Measurements from ENCODE around the gene MFN2. TPM values are rescaled to one million over a fixed set of nuclear protein-coding genes. Genes with fewer than 3 reads are reported as not detected.
A peak's percentile ranks its signal among the peaks of the same experiment; 100 is the strongest.
"Not testable (repeated sequence)": the region's sequence is repeated elsewhere in the genome, so short reads cannot be mapped to it uniquely, and the experiment has no call there.

The MFN2 gene
- polyA plus RNA-seq, 3 donors from 2014 or later = 34.9 to 55.9 (median 37.7) TPM

DNA sequence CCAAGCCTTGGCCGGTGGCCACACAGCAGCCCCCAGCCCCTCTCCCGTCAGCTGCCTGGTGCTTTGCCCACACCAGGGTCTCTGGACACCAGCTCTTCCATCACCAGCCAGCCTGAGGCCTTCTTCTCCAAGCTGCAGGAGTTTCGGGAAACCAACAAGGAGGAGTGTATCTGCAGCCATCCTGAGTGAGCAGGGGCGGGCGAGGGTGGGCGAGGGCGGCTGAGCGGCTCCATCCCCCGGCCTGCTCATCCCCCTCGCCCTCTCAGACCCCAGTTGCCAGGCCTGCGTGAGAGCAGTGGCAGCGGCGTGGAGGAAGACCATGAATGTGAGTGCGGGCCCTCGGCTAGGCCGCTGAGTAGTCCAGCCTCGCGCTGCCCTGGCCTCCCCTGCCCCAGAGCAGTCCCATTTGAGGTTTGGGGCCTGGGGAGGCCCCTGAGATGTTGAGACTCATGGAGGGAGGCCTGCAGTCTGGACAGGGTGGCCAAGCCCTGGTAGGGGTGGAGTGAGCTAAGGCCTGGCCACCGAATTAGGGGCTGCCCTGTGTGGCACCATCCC, 48.8 kb downstream of the MFN2 start:
- Mint-ChIP-seq H3K4me1 (no peaks in the 10 kb centered on the region), H3K27me3 (ENCODE audit: low read depth in 3 of 3) (peaks cover 0 to 2% (median 0%) of the 10 kb centered on the region in 3 donors), H3K36me3 (peaks cover 15 to 31% (median 17%) of the 10 kb centered on the region in 3 donors), H3K27ac (no peak overlapping the region), H3K9me3 (no peaks in the 10 kb centered on the region), H3K4me3 (no peak overlapping the region)
- no peak for DNase-seq

DNA sequence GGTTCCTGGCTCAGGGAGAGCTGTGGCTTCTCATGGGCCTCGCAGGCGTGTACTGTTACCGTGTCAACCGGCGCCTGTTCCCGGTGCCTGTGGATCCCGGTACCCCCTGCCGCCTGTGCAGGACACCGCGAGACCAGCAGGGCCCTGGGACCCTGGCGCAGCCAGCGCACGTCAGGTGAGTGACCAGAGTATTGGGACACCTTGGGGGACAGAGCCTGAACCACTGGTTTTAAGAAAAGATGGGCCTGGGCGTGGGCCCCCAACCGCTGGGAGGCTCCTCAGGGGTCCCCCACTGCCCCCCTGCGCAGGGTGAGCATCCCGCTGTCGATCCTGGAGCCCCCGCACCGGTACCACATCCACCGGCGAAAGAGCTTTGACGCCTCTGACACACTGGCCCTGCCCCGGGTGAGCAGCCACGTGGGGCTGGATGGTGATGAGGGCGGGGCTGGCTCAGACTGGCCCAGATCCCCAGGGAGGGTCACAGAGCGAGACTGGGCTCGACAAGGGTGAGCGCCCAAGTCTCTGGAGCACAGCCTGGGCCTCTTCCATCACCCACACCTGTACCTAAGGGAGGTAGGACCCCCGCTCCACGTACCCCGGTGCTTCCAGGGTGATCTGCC, 49.6 kb downstream of the MFN2 start:
- H3K9me3 Mint-ChIP-seq = no peaks in the 10 kb centered on the region
- H3K4me1 Mint-ChIP-seq = no peaks in the 10 kb centered on the region
- peaks cover 15 to 24% (median 15%) of the 10 kb centered on the region in 3 donors for H3K36me3 Mint-ChIP-seq
- H3K4me3 Mint-ChIP-seq = no peak overlapping the region
- DNase-seq = no peak
- no peak overlapping the region for H3K27ac Mint-ChIP-seq
- peaks cover 0 to 2% (median 0%) of the 10 kb centered on the region in 3 donors for H3K27me3 Mint-ChIP-seq (ENCODE audit: low read depth in 3 of 3)

DNA sequence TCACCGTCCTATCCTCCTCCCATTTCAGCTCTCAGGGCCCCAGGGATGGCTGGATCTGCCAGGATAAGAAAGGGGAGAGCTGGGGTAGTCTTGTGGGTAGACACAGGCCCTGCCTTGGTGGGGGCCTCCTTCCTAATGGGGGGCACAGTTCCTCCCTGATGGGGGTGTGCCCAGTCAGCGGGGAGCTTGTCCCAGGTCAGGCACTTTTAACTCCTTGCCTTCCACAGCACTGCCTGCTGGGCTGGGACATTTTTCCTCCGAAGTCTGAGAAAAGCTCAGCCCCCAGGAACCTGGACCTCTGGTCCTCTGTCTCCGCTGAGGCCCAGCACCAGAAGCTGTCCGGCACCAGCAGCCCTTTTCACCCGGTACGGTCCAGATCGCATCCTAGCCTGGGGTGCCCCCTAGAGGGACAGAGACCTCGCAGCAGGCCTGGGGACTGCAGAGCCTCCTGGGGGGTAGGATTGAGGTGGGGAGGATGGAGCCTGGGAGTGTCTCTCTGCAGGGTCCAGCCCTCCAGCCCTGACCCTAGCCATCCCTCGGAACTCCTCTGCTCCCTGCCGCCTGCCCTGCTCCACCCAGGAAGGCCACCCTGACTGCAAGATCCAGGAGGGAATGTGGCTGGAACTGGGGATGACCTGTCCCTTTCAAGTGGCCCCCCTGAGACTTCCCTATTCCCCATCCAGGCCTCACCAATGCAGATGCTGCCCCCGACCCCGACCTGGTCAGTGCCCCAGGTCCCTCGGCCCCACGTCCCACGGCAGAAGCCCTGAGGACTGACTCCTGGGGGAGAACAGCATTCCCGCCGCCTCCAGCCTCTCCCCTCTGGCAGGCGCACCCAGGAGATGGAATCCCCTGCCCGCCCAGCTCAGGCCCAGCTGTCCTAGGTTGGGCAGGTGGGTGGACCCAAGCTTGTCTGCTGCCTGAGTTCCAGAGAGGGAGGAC, 51.1 kb downstream of the MFN2 start:
- peak in 2 of 3 donors; percentile 12 to 13 for DNase-seq

DNA sequence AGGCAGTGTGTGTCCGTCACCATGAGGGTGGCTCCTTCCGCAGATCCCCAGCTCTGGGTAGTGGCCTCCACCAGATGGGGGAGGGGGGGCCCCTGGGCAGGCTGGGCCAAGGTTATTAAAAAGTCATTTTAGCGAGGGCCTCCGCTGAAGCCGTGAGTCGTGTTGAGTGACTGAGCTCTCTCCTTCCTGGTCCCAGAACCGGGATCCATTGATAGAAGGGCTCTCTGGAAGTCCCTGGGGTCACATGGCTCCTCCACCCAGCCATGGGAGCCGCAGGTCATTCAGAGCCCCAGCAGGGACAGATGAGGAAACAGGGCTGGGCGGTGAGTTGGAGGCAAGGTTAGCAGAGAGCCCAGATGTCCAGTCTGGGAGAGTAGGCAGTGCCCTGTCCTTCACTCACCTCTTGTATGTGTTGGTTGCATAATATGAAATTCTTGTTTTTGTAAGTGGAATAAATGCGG, 51.9 kb downstream of the MFN2 start:
- no peaks in the 10 kb centered on the region for H3K4me1 Mint-ChIP-seq
- peaks cover 0 to 2% (median 0%) of the 10 kb centered on the region in 3 donors for H3K27me3 Mint-ChIP-seq (ENCODE audit: low read depth in 3 of 3)
- no peaks in the 10 kb centered on the region for H3K9me3 Mint-ChIP-seq
- H3K36me3 Mint-ChIP-seq = peaks cover 6 to 17% (median 12%) of the 10 kb centered on the region in 3 donors
- no peak overlapping the region for H3K27ac Mint-ChIP-seq
- DNase-seq = no peak
- no peak overlapping the region for H3K4me3 Mint-ChIP-seq

More for the DNA sequence above, 51.1 kb downstream of the MFN2 start:
- Mint-ChIP-seq H3K4me1 (no peaks in the 10 kb centered on the region), H3K9me3 (no peaks in the 10 kb centered on the region), H3K36me3 (peaks cover 10 to 22% (median 21%) of the 10 kb centered on the region in 3 donors), H3K4me3 (no peak overlapping the region), H3K27ac (no peak overlapping the region), H3K27me3 (ENCODE audit: low read depth in 3 of 3) (peaks cover 0 to 2% (median 0%) of the 10 kb centered on the region in 3 donors)

DNA sequence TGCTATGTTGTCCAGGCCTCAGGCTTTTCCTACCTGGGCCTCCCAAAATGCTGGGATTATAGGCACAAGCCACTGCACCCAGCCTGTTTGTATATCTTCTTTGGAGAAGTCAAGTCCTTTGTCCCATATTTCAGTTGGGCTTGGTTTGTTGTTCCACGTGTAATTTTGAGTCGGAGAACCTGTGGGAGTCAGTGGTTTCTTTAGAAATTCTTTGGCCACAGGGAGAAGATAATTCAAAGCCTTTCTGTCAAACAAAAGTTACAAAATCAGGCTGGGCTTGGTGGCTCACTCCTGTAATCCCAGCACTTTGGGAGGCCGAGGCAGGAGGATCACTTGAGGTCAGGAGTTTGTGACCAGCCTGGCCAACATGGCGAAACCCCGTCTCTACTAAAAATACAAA, 53.2 kb downstream of the MFN2 start:
- H3K4me1 Mint-ChIP-seq; H3K9me3 Mint-ChIP-seq; DNase-seq; H3K27me3 Mint-ChIP-seq (ENCODE audit: low read depth in 3 of 3); H3K27ac Mint-ChIP-seq; H3K36me3 Mint-ChIP-seq; H3K4me3 Mint-ChIP-seq: not testable (repeated sequence)

DNA sequence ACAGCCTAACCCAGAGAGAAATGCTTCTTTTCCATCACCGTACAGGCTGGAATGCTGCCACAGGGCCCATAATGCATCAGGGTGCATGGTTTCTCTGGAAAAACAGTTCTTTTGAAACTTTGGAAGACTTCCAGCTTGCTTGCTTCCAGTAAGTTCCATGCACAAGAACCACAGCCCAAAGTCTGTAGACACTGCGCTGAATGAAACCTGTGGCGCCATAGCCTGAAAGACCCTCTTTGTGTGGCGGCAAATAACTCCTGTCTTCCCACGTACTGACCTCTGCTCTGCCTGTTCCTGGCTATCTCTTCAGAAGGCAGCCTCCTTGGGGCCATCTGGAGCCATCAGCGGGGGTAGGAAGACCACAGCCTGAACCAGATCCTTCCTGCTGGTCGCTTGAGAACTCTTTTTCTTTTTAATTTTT, 54.1 kb downstream of the MFN2 start:
- no peak overlapping the region for H3K27ac Mint-ChIP-seq
- no peak for DNase-seq
- H3K36me3 Mint-ChIP-seq = peaks cover 0 to 7% (median 3%) of the 10 kb centered on the region in 3 donors
- H3K27me3 Mint-ChIP-seq (ENCODE audit: low read depth in 3 of 3) = peaks cover 2% of the 10 kb centered on the region in 3 donors
- no peak overlapping the region for H3K4me3 Mint-ChIP-seq
- H3K9me3 Mint-ChIP-seq = no peaks in the 10 kb centered on the region
- H3K4me1 Mint-ChIP-seq = peaks cover 0 to 1% of the 10 kb centered on the region in 2 donors

DNA sequence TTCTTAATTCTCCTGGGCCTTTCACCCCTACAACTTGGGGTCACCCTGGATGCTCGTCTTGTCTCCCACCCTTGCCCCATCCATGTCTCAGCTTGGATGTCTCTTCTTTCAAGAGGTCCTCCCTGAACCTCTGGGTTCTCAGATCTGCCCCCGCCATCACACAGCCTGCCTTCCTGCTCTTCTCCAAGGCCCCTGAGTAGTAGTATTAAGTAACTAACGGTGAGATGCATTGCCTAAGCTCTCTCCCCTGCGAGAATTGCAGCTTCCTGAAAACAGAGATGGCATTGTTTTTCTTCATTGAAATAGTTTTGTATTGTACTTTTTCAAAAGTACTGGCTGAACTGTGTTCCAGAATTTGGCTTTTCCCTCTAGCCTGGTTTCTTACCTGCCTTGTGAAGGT, 55.1 kb downstream of the MFN2 start:
- Mint-ChIP-seq H3K36me3 (peaks cover 0 to 7% (median 3%) of the 10 kb centered on the region in 3 donors), H3K9me3 (no peaks in the 10 kb centered on the region), H3K27ac (peak overlapping the region in 1 of 6 donors; percentile 20), H3K4me1 (peaks cover 0 to 1% of the 10 kb centered on the region in 2 donors), H3K27me3 (ENCODE audit: low read depth in 3 of 3) (peaks cover 2% of the 10 kb centered on the region in 3 donors), H3K4me3 (no peak overlapping the region)
- no peak for DNase-seq

DNA sequence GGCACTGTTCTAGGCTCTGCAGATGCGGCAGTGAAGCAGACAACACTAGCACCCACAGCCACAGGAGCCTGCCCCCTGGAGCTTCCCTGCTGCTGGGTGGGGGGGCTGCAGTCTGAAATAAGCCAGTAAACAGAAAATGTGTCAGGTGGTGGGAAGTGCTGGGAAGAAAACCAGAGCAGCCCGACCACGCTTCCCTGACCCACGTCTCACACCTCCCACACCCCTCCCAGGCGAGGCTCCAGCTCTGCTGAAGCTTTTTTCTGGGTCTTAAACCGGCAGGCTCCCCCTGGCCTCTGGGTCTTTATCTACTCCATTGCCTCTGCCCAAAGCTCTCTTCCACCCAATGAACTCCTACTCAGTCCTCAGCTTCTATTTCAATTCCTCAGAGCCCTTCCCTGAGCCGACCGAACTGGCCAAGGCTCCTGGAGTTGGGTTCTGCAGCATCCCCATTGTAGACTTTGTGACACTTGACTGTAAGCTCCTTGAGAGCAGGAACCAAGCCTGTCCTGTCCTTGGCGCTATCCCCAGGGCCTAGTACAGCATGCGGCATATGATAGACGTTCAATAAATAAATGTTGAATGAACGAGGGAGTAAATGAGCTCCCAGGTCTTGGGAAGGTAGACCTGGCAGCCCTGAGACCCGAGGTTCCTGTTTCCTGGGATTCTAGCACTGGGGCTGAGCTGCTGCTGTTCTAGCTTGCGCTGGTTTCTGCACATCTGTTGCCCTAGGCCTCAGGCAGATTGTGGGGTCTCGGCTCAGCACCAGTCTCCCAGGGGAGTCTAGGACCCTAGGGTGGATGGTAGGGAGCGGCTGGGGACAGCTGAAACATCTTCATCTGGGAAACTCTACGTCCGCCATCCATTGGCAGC, 57.5 kb downstream of the MFN2 start:
- H3K9me3 Mint-ChIP-seq = no peaks in the 10 kb centered on the region
- DNase-seq = no peak
- H3K27me3 Mint-ChIP-seq (ENCODE audit: low read depth in 3 of 3) = peaks cover 2% of the 10 kb centered on the region in 3 donors
- peaks cover 0 to 7% (median 3%) of the 10 kb centered on the region in 3 donors for H3K36me3 Mint-ChIP-seq
- peaks cover 0 to 1% of the 10 kb centered on the region in 2 donors for H3K4me1 Mint-ChIP-seq
- no peak overlapping the region for H3K27ac Mint-ChIP-seq
- no peak overlapping the region for H3K4me3 Mint-ChIP-seq

DNA sequence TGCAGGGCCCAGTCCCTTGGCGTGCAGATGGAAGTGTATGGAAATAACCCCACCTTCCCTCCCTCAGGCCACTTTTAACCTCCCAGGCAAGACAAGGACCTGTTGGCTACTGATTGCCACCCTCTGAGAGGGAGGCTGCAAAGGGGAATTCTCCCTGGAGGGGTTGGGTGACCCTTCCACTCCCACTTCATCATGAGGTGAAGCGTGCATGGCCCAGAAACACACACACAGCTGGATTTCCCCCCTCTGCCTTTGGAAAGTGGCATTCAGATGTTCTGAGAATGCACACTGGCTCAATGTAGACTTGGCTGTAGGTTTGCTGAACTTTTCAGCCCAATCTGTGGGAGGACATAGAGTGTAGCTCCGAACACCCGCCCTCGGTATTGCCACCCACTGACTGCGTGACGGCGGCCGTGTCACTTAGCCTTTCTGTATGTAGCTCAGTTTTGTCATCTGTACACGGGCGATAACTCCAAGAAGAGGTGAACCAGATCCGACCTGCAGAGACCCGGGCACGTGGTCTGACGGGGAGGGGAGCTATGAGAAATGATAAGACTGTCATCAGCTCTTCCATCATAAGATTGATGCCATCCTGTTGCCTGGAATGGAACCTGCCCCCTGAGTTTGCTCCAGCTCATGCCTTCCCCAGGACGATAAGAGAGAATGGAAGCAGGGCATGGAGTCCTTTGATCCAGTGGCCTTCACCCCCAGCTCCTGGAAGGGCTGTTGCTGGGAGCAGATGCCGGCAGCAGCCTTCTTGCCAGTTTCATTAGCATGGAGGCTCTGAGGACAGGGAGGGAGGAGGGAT, 58.3 kb downstream of the MFN2 start:
- Mint-ChIP-seq H3K4me3 (no peak overlapping the region), H3K4me1 (peaks cover 0 to 1% of the 10 kb centered on the region in 2 donors), H3K36me3 (peaks cover 0 to 7% (median 3%) of the 10 kb centered on the region in 3 donors), H3K27me3 (ENCODE audit: low read depth in 3 of 3) (peaks cover 2% of the 10 kb centered on the region in 3 donors), H3K9me3 (no peaks in the 10 kb centered on the region), H3K27ac (no peak overlapping the region)
- no peak for DNase-seq

DNA sequence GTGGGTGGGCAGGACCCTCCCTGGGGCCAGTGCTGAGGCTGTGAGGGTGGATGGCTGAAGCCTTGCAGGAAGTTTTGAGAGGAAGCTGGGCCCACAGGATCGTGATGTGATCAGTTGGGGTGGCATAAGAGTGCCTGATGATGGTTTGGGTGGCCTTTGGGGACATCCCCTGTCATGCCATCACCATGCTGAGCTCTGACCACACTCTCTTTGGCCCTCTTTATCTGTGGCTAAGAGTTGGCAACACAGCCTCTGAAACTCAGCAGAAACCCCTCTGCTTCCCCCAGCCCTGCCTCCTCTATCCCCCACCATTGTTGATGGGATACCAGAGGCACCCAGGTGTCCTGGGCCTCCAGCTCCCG, 58.9 kb downstream of the MFN2 start:
- Mint-ChIP-seq H3K4me3 (no peak overlapping the region), H3K27ac (no peak overlapping the region), H3K4me1 (peaks cover 0 to 1% of the 10 kb centered on the region in 2 donors), H3K36me3 (peaks cover 0 to 7% (median 3%) of the 10 kb centered on the region in 3 donors), H3K9me3 (no peaks in the 10 kb centered on the region), H3K27me3 (ENCODE audit: low read depth in 3 of 3) (peaks cover 0 to 5% (median 2%) of the 10 kb centered on the region in 3 donors)
- no peak for DNase-seq

DNA sequence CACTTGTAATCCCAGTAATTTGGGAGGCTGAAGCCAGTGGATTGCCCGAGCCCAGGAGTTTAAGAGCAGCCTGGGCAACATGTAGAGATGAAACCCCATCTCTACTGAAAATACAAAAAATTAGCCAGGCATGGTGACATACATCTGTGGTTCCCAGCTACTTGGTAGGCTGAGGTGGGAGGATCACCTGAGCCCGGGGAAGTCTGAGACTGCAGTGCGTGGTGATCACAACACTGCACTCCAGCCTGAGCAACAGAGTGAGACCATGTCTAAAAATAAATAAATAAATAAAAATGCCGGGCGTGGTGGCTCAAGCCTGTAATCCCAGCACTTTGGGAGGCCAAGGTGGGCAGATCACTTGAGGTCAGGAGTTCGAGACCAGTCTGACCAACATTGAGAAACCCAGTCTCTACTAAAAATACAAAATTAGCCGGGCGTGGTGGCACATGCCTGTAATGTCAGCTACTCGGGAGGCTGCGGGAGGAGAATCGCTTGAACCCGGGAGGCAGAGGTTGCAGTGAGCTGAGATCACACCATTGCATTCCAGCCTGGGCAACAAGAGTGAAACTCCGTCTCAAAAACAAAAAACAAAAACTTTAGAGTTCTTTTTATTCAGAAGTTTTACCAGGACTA, 59.7 kb downstream of the MFN2 start:
- not testable (repeated sequence) for H3K27ac Mint-ChIP-seq; DNase-seq; H3K9me3 Mint-ChIP-seq; H3K4me3 Mint-ChIP-seq; H3K4me1 Mint-ChIP-seq; H3K27me3 Mint-ChIP-seq (ENCODE audit: low read depth in 3 of 3); H3K36me3 Mint-ChIP-seq

DNA sequence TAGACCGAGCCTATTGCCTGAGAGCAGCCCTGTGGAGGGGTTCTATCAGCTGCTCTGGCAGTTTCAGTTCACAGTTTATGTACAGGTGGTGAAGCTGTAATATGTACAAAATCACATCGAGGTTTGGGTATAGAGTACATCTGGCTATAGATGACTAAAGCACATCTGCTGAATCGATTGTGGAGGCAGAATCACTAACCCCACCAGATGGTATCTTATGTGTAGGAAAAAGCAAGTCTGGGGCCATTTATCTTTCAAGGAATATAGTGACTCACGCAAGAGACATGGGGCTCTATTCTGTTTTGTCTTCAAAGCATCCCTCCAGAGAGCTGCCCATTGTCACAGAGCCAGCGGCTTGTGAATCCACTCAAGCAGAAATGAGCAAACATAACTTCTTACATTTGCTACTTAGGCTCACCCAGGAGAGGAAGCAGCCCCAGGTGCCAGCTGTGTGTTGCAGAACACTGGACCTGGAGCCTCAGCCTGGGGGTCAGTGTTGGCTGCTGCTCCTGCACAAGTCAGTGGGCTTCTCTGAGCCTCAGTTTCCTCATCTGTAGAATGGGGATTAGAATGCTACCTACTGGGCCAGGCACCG, 60.3 kb downstream of the MFN2 start:
- Mint-ChIP-seq H3K4me3 (no peak overlapping the region), H3K36me3 (peaks cover 0 to 2% (median 1%) of the 10 kb centered on the region in 3 donors), H3K9me3 (no peaks in the 10 kb centered on the region), H3K27me3 (ENCODE audit: low read depth in 3 of 3) (peaks cover 2 to 8% (median 6%) of the 10 kb centered on the region in 3 donors), H3K4me1 (peaks cover 0 to 1% of the 10 kb centered on the region in 2 donors), H3K27ac (no peak overlapping the region)
- DNase-seq = no peak
